HG03442 (cell line): Measurements from ENCODE around the gene TRPM2.

ENCODE experiments used
- ATAC-seq: cut with Tn5 transposase; IDR thresholded peaks from one replicate; pipeline ENCODE4 v1.9.1; 2021; ENCODE audit warnings: mild to moderate bottlenecking, moderate library complexity; ENCODE audit not compliant: unreplicated experiment

The TRPM2 gene

GRCh38 chr21:44424608-44425306, 71.3 kb downstream of the TRPM2 start:
- ATAC-seq, result no peak

GRCh38 chr21:44425307-44425894, 72.0 kb downstream of the TRPM2 start:
- no peak for ATAC-seq

- no peak for ATAC-seq
Observed at GRCh38 chr21:44425895-44426662, 72.7 kb downstream of the TRPM2 start.

- ATAC-seq, result no peak
Observed at GRCh38 chr21:44426663-44427191, 73.3 kb downstream of the TRPM2 start.

- no peak for ATAC-seq
Observed at GRCh38 chr21:44427241-44428120, 74.1 kb downstream of the TRPM2 start.

GRCh38 chr21:44428281-44428960, 75.0 kb downstream of the TRPM2 start:
- ATAC-seq, result no peak

GRCh38 chr21:44429894-44430293, 76.5 kb downstream of the TRPM2 start:
- ATAC-seq, result no peak

GRCh38 chr21:44431300-44431699, 77.9 kb downstream of the TRPM2 start:
- ATAC-seq, result no peak

GRCh38 chr21:44432841-44433790, 79.7 kb downstream of the TRPM2 start:
- no peak for ATAC-seq

- ATAC-seq, result no peak
Observed at GRCh38 chr21:44433791-44434567, 80.6 kb downstream of the TRPM2 start.

- ATAC-seq, result no peak
Observed at GRCh38 chr21:44434568-44434925, 81.1 kb downstream of the TRPM2 start.

- no peak for ATAC-seq
Observed at GRCh38 chr21:44434936-44435635, 81.7 kb downstream of the TRPM2 start.

GRCh38 chr21:44436111-44436611, 82.7 kb downstream of the TRPM2 start:
- ATAC-seq, result no peak

GRCh38 chr21:44436958-44437357, 83.5 kb downstream of the TRPM2 start:
- no peak for ATAC-seq

GRCh38 chr21:44437371-44437695, 83.9 kb downstream of the TRPM2 start:
- no peak for ATAC-seq

GRCh38 chr21:44437696-44438431, 84.4 kb downstream of the TRPM2 start:
- no peak for ATAC-seq
